Trophoblast cell (in vitro differentiated cells and primary cell): ENCODE measurements around the gene NKD1.

Experiments used
- DNase-seq, 2 donors: peaks; one replicate each; pipeline ENCODE4 v3.0.0-alpha.2; 2016
- H2AFZ ChIP-seq: 2 replicates; pipeline ENCODE4 v1.6.1; 2013; ENCODE audit warnings: low read length, moderate library complexity, mild to moderate bottlenecking; ENCODE audit not compliant: insufficient read depth, poor library complexity
- H2AK5ac ChIP-seq: 2 replicates; pipeline ENCODE4 v1.6.1; 2013; ENCODE audit warnings: mild to moderate bottlenecking, low read length
- H2BK120ac ChIP-seq: 2 replicates; pipeline ENCODE4 v1.6.1; 2013; ENCODE audit warnings: low read length, mild to moderate bottlenecking, moderate library complexity; ENCODE audit not compliant: insufficient read depth, poor library complexity
- H2BK12ac ChIP-seq: 2 replicates; pipeline ENCODE4 v1.6.1; 2013; ENCODE audit warnings: mild to moderate bottlenecking, low read length, moderate library complexity
- H2BK5ac ChIP-seq: 2 replicates; pipeline ENCODE4 v1.6.1; 2013; ENCODE audit warnings: low read length, low read depth, moderate library complexity, mild to moderate bottlenecking; ENCODE audit not compliant: poor library complexity
- H3K14ac ChIP-seq: 2 replicates; pipeline ENCODE4 v1.6.1; 2013; ENCODE audit warnings: mild to moderate bottlenecking, low read length
- H3K18ac ChIP-seq: 2 replicates; pipeline ENCODE4 v1.6.1; 2013; ENCODE audit warnings: mild to moderate bottlenecking, low read length
- H3K23ac ChIP-seq: 2 replicates; pipeline ENCODE4 v1.6.1; 2013; ENCODE audit warnings: low read length
- H3K27ac ChIP-seq: 2 replicates; pipeline ENCODE4 v1.5.1; 2013; ENCODE audit warnings: low read depth, mild to moderate bottlenecking, inconsistent platforms, low read length, moderate library complexity
- H3K27me3 ChIP-seq: 2 replicates; pipeline ENCODE4 v1.6.1; 2013; ENCODE audit warnings: inconsistent platforms, mild to moderate bottlenecking, low read length, moderate library complexity; ENCODE audit not compliant: insufficient read depth
- H3K36me3 ChIP-seq, 2 experiments: 1 replicate in 1 of 2; 2 replicates in 1 of 2; pipeline ENCODE4 v1.6.1; 2013; ENCODE audit warnings: low read length in 2 of 2, mild to moderate bottlenecking in 2 of 2, moderate library complexity in 1 of 2; ENCODE audit not compliant: insufficient read depth in 2 of 2, control insufficient read depth in 1 of 2
- H3K4ac ChIP-seq: 2 replicates; pipeline ENCODE4 v1.6.1; 2013; ENCODE audit warnings: low read depth, mild to moderate bottlenecking, low read length, moderate library complexity
- H3K4me1 ChIP-seq, 2 experiments: 1 replicate in 1 of 2; 2 replicates in 1 of 2; pipeline ENCODE4 v1.6.1; 2013; ENCODE audit warnings: low read length in 2 of 2, mild to moderate bottlenecking in 2 of 2, moderate library complexity in 1 of 2; ENCODE audit not compliant: insufficient read depth in 2 of 2, control insufficient read depth in 1 of 2
- H3K4me2 ChIP-seq: 2 replicates; pipeline ENCODE4 v1.6.1; 2013; ENCODE audit warnings: inconsistent platforms, mild to moderate bottlenecking, low read length, moderate library complexity
- H3K4me3 ChIP-seq: 2 replicates; pipeline ENCODE4 v1.5.1; 2013; ENCODE audit warnings: mild to moderate bottlenecking, low read depth, low read length, inconsistent platforms
- H3K79me1 ChIP-seq: one replicate; pipeline ENCODE4 v1.6.1; 2013; ENCODE audit warnings: low read length
- H3K79me2 ChIP-seq: 2 replicates; pipeline ENCODE4 v1.6.1; 2013; ENCODE audit warnings: low read length, mild to moderate bottlenecking; ENCODE audit not compliant: control insufficient read depth, insufficient read depth, poor library complexity
- H3K9ac ChIP-seq: 2 replicates; pipeline ENCODE4 v1.6.1; 2013; ENCODE audit warnings: mild to moderate bottlenecking, low read length
- H3K9me3 ChIP-seq: 2 replicates; pipeline ENCODE4 v1.6.1; 2013; ENCODE audit warnings: low read depth, mild to moderate bottlenecking, control low read depth, inconsistent platforms, low read length; ENCODE audit not compliant: insufficient read depth
- H4K12ac ChIP-seq: 2 replicates; pipeline ENCODE4 v1.6.1; 2013; ENCODE audit warnings: low read depth, mild to moderate bottlenecking, low read length, moderate library complexity
- H4K8ac ChIP-seq: 2 replicates; pipeline ENCODE4 v1.6.1; 2013; ENCODE audit warnings: low read depth, mild to moderate bottlenecking, low read length, moderate library complexity
- H4K91ac ChIP-seq: one replicate; pipeline ENCODE4 v1.6.1; 2013; ENCODE audit warnings: low read depth, mild to moderate bottlenecking, low read length, moderate library complexity
- WGBS: extraction: QIAGEN DNeasy Blood & Tissue Kit; methylation state at CpG from one replicate; pipeline ENCODE4 v1.1.7; 2013; ENCODE audit warnings: missing lambda C conversion rate; ENCODE audit not compliant: insufficient read length, insufficient coverage; ENCODE audit errors: extremely low coverage; 5-methylcytosine and 5-hydroxymethylcytosine counted together

The NKD1 gene

GRCh38 chr16:50560903-50561863 is 13.0 kb downstream of the NKD1 start:
- no peaks in the 10 kb centered on the region for H3K79me2 ChIP-seq
- H3K23ac ChIP-seq, result no peak overlapping the region
- H3K36me3 ChIP-seq, result peaks cover 0 to 9% of the 10 kb centered on the region in 2 experiments
- no peaks in the 10 kb centered on the region for H3K27me3 ChIP-seq
- H3K9ac ChIP-seq, result no peak overlapping the region
- no peak for DNase-seq
- WGBS, result no CpG with 5 or more reads among the region's 4 CpGs
- no peaks in the 10 kb centered on the region for H3K79me1 ChIP-seq
- no peak overlapping the region for H3K4ac ChIP-seq
- peaks cover 3% of the 10 kb centered on the region for H3K9me3 ChIP-seq
- no peak overlapping the region for H3K4me2 ChIP-seq
- H3K4me1 ChIP-seq, result no peaks in the 10 kb centered on the region
- no peak overlapping the region for H4K12ac ChIP-seq
- no peak overlapping the region for H2AFZ ChIP-seq
- H4K91ac ChIP-seq, result no peak overlapping the region
- H2BK12ac ChIP-seq, result no peak overlapping the region
- no peak overlapping the region for H3K14ac ChIP-seq
- no peak overlapping the region for H2BK5ac ChIP-seq
- no peak overlapping the region for H2AK5ac ChIP-seq
- H3K4me3 ChIP-seq, result no peak overlapping the region
- no peak overlapping the region for H4K8ac ChIP-seq
- no peak overlapping the region for H2BK120ac ChIP-seq
- H3K27ac ChIP-seq, result no peak overlapping the region
- no peak overlapping the region for H3K18ac ChIP-seq

- Histone ChIP-seq H2AK5ac (no peak overlapping the region), H3K18ac (no peak overlapping the region), H3K27me3 (no peaks in the 10 kb centered on the region), H2BK5ac (no peak overlapping the region), H3K79me2 (no peaks in the 10 kb centered on the region), H4K91ac (no peak overlapping the region), H3K9ac (no peak overlapping the region), H2AFZ (no peak overlapping the region), H3K4me2 (no peak overlapping the region), H3K23ac (no peak overlapping the region), H3K79me1 (no peaks in the 10 kb centered on the region), H3K4me3 (no peak overlapping the region), H3K4ac (no peak overlapping the region), H3K36me3 (peaks cover 0 to 11% of the 10 kb centered on the region in 2 experiments), H3K4me1 (no peaks in the 10 kb centered on the region), H3K9me3 (peaks cover 5% of the 10 kb centered on the region), H2BK120ac (no peak overlapping the region), H3K27ac (no peak overlapping the region), H3K14ac (no peak overlapping the region), H4K8ac (no peak overlapping the region), H2BK12ac (no peak overlapping the region), H4K12ac (no peak overlapping the region)
- DNase-seq, result no peak
- WGBS, result no CpG with 5 or more reads among the region's 7 CpGs
Measured at GRCh38 chr16:50562657-50563056, 14.5 kb downstream of the NKD1 start.

GRCh38 chr16:50563989-50564388 is 15.8 kb downstream of the NKD1 start:
- no peak overlapping the region for H2AK5ac ChIP-seq
- H2BK12ac ChIP-seq, result no peak overlapping the region
- no peak overlapping the region for H2AFZ ChIP-seq
- H3K14ac ChIP-seq, result no peak overlapping the region
- H3K4me3 ChIP-seq, result no peak overlapping the region
- H4K8ac ChIP-seq, result no peak overlapping the region
- no CpG with 5 or more reads among the region's 6 CpGs for WGBS
- H2BK5ac ChIP-seq, result no peak overlapping the region
- H3K4ac ChIP-seq, result no peak overlapping the region
- H3K27me3 ChIP-seq, result no peaks in the 10 kb centered on the region
- no peaks in the 10 kb centered on the region for H3K4me1 ChIP-seq
- no peak for DNase-seq
- peaks cover 2 to 11% of the 10 kb centered on the region in 2 experiments for H3K36me3 ChIP-seq
- H2BK120ac ChIP-seq, result no peak overlapping the region
- H3K18ac ChIP-seq, result no peak overlapping the region
- peaks cover 5% of the 10 kb centered on the region for H3K9me3 ChIP-seq
- no peak overlapping the region for H3K9ac ChIP-seq
- H3K4me2 ChIP-seq, result no peak overlapping the region
- no peak overlapping the region for H4K12ac ChIP-seq
- H4K91ac ChIP-seq, result no peak overlapping the region
- no peaks in the 10 kb centered on the region for H3K79me2 ChIP-seq
- no peaks in the 10 kb centered on the region for H3K79me1 ChIP-seq
- no peak overlapping the region for H3K23ac ChIP-seq
- H3K27ac ChIP-seq, result no peak overlapping the region

DNA sequence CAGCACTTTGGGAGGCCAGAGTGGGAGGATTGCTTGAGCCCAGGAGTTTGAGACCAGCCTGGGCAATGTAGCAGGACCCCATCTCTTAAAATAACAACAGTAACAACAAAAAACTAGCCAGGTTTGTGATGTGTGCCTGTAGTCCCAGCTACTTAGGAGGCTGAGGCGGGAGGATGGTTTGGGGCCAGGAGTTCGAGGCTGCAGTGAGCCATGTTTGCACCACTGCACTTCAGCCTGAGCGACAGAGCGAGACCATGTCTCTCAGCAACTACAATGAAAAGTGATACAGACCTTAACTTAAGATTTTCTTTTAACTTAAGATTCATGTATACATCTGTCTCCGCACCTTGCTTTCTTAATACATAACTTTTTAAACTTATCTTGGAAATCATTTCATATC is 17.2 kb downstream of the NKD1 start:
- Histone ChIP-seq H4K8ac (no peak overlapping the region), H3K36me3 (peaks cover 2 to 4% of the 10 kb centered on the region in 2 experiments), H4K91ac (no peak overlapping the region), H3K27me3 (no peaks in the 10 kb centered on the region), H3K4me1 (no peaks in the 10 kb centered on the region), H2BK120ac (no peak overlapping the region), H2AK5ac (no peak overlapping the region), H3K9me3 (peaks cover 5% of the 10 kb centered on the region), H3K18ac (no peak overlapping the region), H2BK5ac (no peak overlapping the region), H3K4me3 (no peak overlapping the region), H3K27ac (no peak overlapping the region), H4K12ac (no peak overlapping the region), H3K4me2 (no peak overlapping the region), H3K4ac (no peak overlapping the region), H3K79me2 (no peaks in the 10 kb centered on the region), H2BK12ac (no peak overlapping the region), H3K23ac (no peak overlapping the region), H2AFZ (no peak overlapping the region), H3K79me1 (no peaks in the 10 kb centered on the region), H3K9ac (no peak overlapping the region), H3K14ac (no peak overlapping the region)
- no CpG with 5 or more reads among the region's 5 CpGs for WGBS
- DNase-seq, result no peak
